Endothelial cell (in vitro differentiated cells): ENCODE data around the gene HYOU1. TPM values are rescaled to one million over a fixed set of nuclear protein-coding genes. Genes with fewer than 3 reads are reported as not detected.
A peak's percentile ranks its signal among the peaks of the same experiment; 100 is the strongest.

Source experiments
- DNase-seq: peaks from one replicate; pipeline ENCODE4 v3.0.0; 2021; ENCODE audit warnings: low spot score
- H3K27ac Mint-ChIP-seq: one replicate; pipeline ENCODE4 v1.8.0; 2021; ENCODE audit warnings: mixed read lengths, inconsistent platforms; ENCODE audit not compliant: unreplicated experiment
- H3K27me3 Mint-ChIP-seq: one replicate; pipeline ENCODE4 v1.8.0; 2021; ENCODE audit warnings: mild to moderate bottlenecking, moderate library complexity, mixed read lengths, inconsistent platforms; ENCODE audit not compliant: unreplicated experiment
- H3K36me3 Mint-ChIP-seq: one replicate; pipeline ENCODE4 v1.8.0; 2021; ENCODE audit warnings: mild to moderate bottlenecking, low read depth, mixed read lengths, inconsistent platforms; ENCODE audit not compliant: unreplicated experiment
- H3K4me1 Mint-ChIP-seq: one replicate; pipeline ENCODE4 v1.8.0; 2021; ENCODE audit warnings: mild to moderate bottlenecking, mixed read lengths, inconsistent platforms; ENCODE audit not compliant: unreplicated experiment
- H3K4me3 Mint-ChIP-seq: one replicate; pipeline ENCODE4 v1.8.0; 2021; ENCODE audit warnings: mild to moderate bottlenecking, mixed read lengths, inconsistent platforms; ENCODE audit not compliant: unreplicated experiment
- H3K9me3 Mint-ChIP-seq: one replicate; pipeline ENCODE4 v1.8.0; 2021; ENCODE audit warnings: mixed read lengths, inconsistent platforms; ENCODE audit not compliant: unreplicated experiment
- total RNA-seq: library from RNA; stranded (reverse); fragmentation: NEBNext Ultra II Directional; extraction: Animal tissue kit (Norgen Biotek cat#: 25700); gene quantifications from one replicate; pipeline ENCODE4 v1.2.1, GENCODE V29; 2021; ENCODE audit not compliant: unreplicated experiment
- TF ChIP-seq, protein P1 (sequence below): fragments of 200-600 bp; sonication (generic); IDR thresholded peaks from one replicate; pipeline ENCODE4 v1.5.0; 2021; ENCODE audit warnings: antibody characterized with exemption; ENCODE audit not compliant: unreplicated experiment

The HYOU1 gene
- total RNA-seq, 1 donor from 2014 or later = 243 TPM

DNA sequence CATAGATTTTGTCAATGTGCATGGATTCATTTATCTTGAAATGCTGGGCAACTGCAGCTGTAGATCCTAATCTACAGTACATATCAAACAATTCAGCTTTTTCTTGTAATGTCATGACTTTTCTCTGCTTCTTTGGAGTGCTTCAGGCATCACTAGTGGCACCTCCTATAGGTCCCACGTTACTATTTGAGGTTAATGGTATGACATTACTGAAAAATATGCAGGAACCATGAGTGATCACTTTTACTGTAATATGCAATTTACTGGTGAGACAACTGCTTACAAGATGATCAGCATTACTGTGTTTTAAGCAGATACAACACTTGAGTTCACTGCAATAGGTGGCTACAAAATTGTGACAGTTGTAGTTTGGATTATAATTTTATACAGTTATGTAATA, 56.1 kb downstream of the HYOU1 start:
- no peak for DNase-seq
- Mint-ChIP-seq H3K9me3 (no peaks in the 10 kb centered on the region), H3K27ac (no peak overlapping the region), H3K36me3 (no peaks in the 10 kb centered on the region), H3K4me1 (peaks cover 21% of the 10 kb centered on the region), H3K4me3 (no peak overlapping the region), H3K27me3 (peaks cover 5% of the 10 kb centered on the region)
- TF ChIP-seq, protein P1, sequence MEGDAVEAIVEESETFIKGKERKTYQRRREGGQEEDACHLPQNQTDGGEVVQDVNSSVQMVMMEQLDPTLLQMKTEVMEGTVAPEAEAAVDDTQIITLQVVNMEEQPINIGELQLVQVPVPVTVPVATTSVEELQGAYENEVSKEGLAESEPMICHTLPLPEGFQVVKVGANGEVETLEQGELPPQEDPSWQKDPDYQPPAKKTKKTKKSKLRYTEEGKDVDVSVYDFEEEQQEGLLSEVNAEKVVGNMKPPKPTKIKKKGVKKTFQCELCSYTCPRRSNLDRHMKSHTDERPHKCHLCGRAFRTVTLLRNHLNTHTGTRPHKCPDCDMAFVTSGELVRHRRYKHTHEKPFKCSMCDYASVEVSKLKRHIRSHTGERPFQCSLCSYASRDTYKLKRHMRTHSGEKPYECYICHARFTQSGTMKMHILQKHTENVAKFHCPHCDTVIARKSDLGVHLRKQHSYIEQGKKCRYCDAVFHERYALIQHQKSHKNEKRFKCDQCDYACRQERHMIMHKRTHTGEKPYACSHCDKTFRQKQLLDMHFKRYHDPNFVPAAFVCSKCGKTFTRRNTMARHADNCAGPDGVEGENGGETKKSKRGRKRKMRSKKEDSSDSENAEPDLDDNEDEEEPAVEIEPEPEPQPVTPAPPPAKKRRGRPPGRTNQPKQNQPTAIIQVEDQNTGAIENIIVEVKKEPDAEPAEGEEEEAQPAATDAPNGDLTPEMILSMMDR = no peak

DNA sequence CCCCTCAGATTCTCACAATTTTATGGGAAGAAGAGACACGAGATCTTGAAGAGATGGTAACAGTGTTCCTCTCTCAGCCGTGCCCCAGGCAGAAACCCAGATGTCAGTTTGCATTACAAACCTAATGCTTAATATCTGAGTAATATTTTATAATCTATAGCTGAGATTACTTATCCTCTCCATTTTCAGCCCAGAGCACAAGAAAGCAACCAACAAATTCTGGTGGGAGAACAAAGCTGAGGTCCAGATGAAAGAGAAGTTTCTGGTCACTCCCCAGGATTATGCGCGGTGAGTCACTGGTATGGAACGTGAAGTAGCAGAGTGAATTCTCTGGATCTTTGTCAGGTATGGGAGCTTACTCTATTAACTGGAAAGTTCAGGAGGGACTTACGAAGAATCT, 58.2 kb downstream of the HYOU1 start:
- no peaks in the 10 kb centered on the region for H3K9me3 Mint-ChIP-seq
- H3K27ac Mint-ChIP-seq = no peak overlapping the region
- TF ChIP-seq, protein P1 = no peak
- no peak for DNase-seq
- peaks cover 21% of the 10 kb centered on the region for H3K4me1 Mint-ChIP-seq
- H3K36me3 Mint-ChIP-seq = no peaks in the 10 kb centered on the region
- peaks cover 7% of the 10 kb centered on the region for H3K27me3 Mint-ChIP-seq
- peak overlapping the region; percentile 98 for H3K4me3 Mint-ChIP-seq

DNA sequence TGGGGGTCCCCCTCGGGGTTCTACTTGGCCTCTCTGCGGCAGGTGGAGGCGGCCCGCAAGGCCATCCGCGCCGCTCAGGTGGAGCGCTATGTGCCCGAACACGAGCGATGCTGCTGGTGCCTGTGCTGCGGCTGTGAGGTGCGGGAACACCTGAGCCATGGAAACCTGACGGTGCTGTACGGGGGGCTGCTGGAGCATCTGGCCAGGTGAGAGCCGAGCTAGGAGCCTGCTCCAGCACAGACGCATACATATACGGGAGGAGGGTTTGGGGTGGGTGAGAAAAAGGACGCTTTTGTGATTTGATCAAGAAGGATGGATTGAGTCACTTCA, 58.7 kb downstream of the HYOU1 start:
- peaks cover 7% of the 10 kb centered on the region for H3K27me3 Mint-ChIP-seq
- peak overlapping the region; percentile 98 for H3K4me3 Mint-ChIP-seq
- H3K9me3 Mint-ChIP-seq = no peaks in the 10 kb centered on the region
- no peak for DNase-seq
- H3K4me1 Mint-ChIP-seq = peaks cover 21% of the 10 kb centered on the region
- H3K27ac Mint-ChIP-seq = no peak overlapping the region
- TF ChIP-seq, protein P1 = no peak
- H3K36me3 Mint-ChIP-seq = no peaks in the 10 kb centered on the region

DNA sequence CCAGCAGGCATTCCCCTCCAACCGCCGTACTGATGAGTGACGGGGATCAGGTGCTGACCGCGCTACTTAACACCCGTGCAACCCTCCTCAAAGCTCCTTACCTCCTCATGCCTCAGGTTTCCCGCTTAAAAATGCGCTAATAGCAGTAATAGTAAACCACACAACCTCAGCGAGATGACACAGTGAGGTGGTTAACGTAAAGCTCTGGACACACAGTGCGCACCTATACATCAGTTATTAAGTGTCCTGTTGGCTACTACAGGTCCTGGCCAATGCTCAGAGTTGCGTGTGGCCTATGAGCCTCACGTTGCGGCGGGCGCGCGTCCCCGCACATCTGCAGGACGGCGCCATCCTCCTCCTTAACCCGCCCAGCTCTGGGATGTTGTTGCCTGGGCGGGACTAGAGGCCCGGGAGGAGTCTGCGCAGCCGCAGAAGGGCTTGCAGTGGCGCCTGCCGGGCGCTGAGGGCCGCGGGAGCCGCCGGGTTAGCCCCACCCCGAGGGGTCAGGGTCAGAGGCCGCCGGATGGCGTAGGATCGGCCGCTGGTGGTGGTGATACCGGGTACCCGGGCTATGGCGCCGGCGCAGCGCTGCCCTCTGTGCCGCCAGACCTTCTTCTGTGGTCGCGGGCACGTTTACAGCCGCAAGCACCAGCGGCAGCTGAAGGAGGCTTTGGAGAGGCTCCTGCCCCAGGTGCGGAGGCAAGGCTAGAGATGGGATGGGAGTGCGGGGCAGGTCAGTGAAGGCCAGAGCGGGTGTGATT, 59.2 kb downstream of the HYOU1 start, which contains the start of gene CENATAC:
Gene CENATAC, plus strand, starts transcription at position 512 of the 761 bp plus-strand sequence. Its CDS starts 60 bp downstream, at position 572.
- DNase-seq = peak; percentile 91
- Mint-ChIP-seq H3K36me3 (no peaks in the 10 kb centered on the region), H3K4me3 (peak within 1 kb of the TSS; percentile 98), H3K27me3 (peaks cover 7% of the 10 kb centered on the region), H3K9me3 (no peaks in the 10 kb centered on the region), H3K27ac (peak within 1 kb of the TSS; percentile 24), H3K4me1 (peaks cover 21% of the 10 kb centered on the region)
- TF ChIP-seq, protein P1 = no peak

DNA sequence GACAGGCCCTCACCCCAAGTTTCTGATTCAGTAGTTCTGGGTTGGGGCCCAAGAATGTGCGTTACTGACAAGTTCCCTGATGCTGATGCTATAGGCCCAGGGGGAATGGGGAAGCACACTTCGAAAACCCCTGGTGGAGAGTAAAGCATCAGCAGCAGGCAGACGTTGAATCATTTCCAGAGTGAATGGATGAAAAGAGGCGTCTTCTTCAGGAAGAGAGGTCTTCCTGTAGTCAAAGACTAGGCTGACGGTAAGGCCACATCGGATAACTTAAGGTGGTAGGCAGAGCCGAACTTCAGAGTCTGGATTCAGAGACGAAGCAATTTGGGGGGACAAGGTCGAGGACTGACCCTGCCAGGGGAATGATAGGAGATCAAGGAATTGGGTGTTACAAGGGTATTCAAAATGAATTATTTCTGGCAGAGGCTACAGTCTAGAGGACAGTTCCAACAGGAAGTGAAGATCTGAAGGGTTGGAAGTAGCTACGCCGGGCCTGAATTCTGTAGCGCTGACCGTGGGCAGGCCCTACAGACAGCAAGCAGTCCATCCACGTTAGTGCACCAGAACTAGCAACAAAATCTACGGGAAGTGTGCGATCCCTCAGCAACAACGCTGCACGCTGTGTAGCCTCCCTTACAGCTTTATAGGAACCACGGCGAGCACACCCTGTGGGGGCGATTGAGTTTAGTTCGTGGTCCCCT, 59.9 kb downstream of the HYOU1 start:
- Mint-ChIP-seq H3K4me3 (peak overlapping the region; percentile 89), H3K27ac (peak overlapping the region; percentile 24), H3K9me3 (no peaks in the 10 kb centered on the region), H3K27me3 (peaks cover 7% of the 10 kb centered on the region), H3K36me3 (no peaks in the 10 kb centered on the region), H3K4me1 (peaks cover 21% of the 10 kb centered on the region)
- peak; percentile 17 for DNase-seq
- TF ChIP-seq, protein P1 = peak; percentile 28
